HAP-1 (cell line): ENCODE results near the gene TMC2.

ENCODE experiments used
- DNase-seq, 2 experiments: peaks; one replicate each; pipeline ENCODE4 v3.0.0-alpha.2; 2016 to 2020; ENCODE audit warnings: low spot score in 2 of 2
- H3K27me3 ChIP-seq: fragments of 250-450 bp; sonication (Bioruptor Pico); 2 replicates; pipeline ENCODE4 v1.5.1; 2020; ENCODE audit warnings: low read depth, mild to moderate bottlenecking, moderate library complexity
- H3K36me3 ChIP-seq: fragments of 250-450 bp; sonication (Bioruptor Pico); replicated peaks from 2 replicates; pipeline ENCODE4 v1.5.1; 2020; ENCODE audit warnings: mild to moderate bottlenecking
- H3K4me1 ChIP-seq: fragments of 250-450 bp; sonication (Bioruptor Pico); 2 replicates; pipeline ENCODE4 v1.5.1; 2020; ENCODE audit warnings: mild to moderate bottlenecking
- H3K4me3 ChIP-seq: fragments of 250-450 bp; sonication (Bioruptor Pico); 2 replicates; pipeline ENCODE4 v1.5.1; 2020; ENCODE audit warnings: mild to moderate bottlenecking, moderate library complexity
- H3K9me3 ChIP-seq: fragments of 250-450 bp; sonication (Bioruptor Pico); 2 replicates; pipeline ENCODE4 v1.5.1; 2020; ENCODE audit warnings: mild to moderate bottlenecking, moderate library complexity
- in situ Hi-C: fragments of 300-500 bp; cut with MboI; formaldehyde crosslinking; loops from 3 replicates; pipeline ENCODE4 v1.14.3; 2020; ENCODE audit warnings: low sequenced_read_pairs, inconsistent platforms, mixed read lengths

Gene TMC2

GRCh38 chr20:2537101-2537500 is 728 bp downstream of the TMC2 start:
- H3K4me3 ChIP-seq, result no peak overlapping the region
- no peak for DNase-seq
- H3K9me3 ChIP-seq, result no peaks in the 10 kb centered on the region
- in situ Hi-C loops, result no loop called here
- no peaks in the 10 kb centered on the region for H3K36me3 ChIP-seq
- H3K27me3 ChIP-seq, result peaks cover 8% of the 10 kb centered on the region
- no peaks in the 10 kb centered on the region for H3K4me1 ChIP-seq

- H3K9me3 ChIP-seq, result no peaks in the 10 kb centered on the region
- in situ Hi-C loops, result no loop called here
- no peak overlapping the region for H3K4me3 ChIP-seq
- DNase-seq, result no peak
- H3K36me3 ChIP-seq, result no peaks in the 10 kb centered on the region
- no peaks in the 10 kb centered on the region for H3K4me1 ChIP-seq
- peaks cover 13% of the 10 kb centered on the region for H3K27me3 ChIP-seq
These were observed 2.0 kb downstream of the TMC2 start for GRCh38 chr20:2538356-2538755.

GRCh38 chr20:2538931-2539720 is 2.8 kb downstream of the TMC2 start:
- H3K4me3 ChIP-seq, result no peak overlapping the region
- DNase-seq, result peak; percentile 54 to 59
- no peaks in the 10 kb centered on the region for H3K36me3 ChIP-seq
- H3K4me1 ChIP-seq, result no peaks in the 10 kb centered on the region
- in situ Hi-C loops, result no loop called here
- no peaks in the 10 kb centered on the region for H3K9me3 ChIP-seq
- peaks cover 15% of the 10 kb centered on the region for H3K27me3 ChIP-seq

GRCh38 chr20:2541940-2542339 is 5.6 kb downstream of the TMC2 start:
- H3K27me3 ChIP-seq, result peaks cover 27% of the 10 kb centered on the region
- no peaks in the 10 kb centered on the region for H3K36me3 ChIP-seq
- H3K4me3 ChIP-seq, result no peak overlapping the region
- H3K4me1 ChIP-seq, result no peaks in the 10 kb centered on the region
- in situ Hi-C loops, result no loop called here
- DNase-seq, result no peak
- no peaks in the 10 kb centered on the region for H3K9me3 ChIP-seq

DNA sequence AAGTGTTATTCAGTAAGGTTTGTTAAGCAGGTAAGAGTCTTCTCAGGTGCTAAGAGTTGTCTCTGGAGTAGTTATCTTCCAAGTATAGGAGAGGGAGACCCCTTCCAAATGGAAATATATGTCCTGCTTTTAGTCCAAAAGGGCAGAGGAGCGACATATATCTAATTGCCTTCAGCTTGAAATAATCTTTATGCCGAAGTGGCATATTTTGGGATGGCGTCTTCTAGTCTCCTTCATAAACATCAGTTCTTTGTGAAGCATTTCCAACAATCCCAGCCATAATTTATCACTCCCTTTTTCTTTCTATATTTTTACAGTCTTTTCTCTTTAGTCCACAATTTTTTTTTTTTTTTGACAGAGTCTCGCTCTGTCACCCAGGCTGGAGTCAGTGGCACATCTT is 6.0 kb downstream of the TMC2 start:
- H3K27me3 ChIP-seq, result peaks cover 31% of the 10 kb centered on the region
- no peaks in the 10 kb centered on the region for H3K36me3 ChIP-seq
- H3K4me1 ChIP-seq, result no peaks in the 10 kb centered on the region
- no peak for DNase-seq
- in situ Hi-C loops, result no loop called here
- H3K9me3 ChIP-seq, result no peaks in the 10 kb centered on the region
- no peak overlapping the region for H3K4me3 ChIP-seq

GRCh38 chr20:2544211-2544610 is 7.8 kb downstream of the TMC2 start:
- Histone ChIP-seq H3K4me1 (no peaks in the 10 kb centered on the region), H3K27me3 (peaks cover 33% of the 10 kb centered on the region), H3K36me3 (no peaks in the 10 kb centered on the region), H3K9me3 (no peaks in the 10 kb centered on the region), H3K4me3 (no peak overlapping the region)
- no peak for DNase-seq
- in situ Hi-C loops, result no loop called here

GRCh38 chr20:2545594-2545993 is 9.2 kb downstream of the TMC2 start:
- in situ Hi-C loops, result no loop called here
- H3K36me3 ChIP-seq, result no peaks in the 10 kb centered on the region
- H3K9me3 ChIP-seq, result no peaks in the 10 kb centered on the region
- no peaks in the 10 kb centered on the region for H3K4me1 ChIP-seq
- no peak for DNase-seq
- peaks cover 41% of the 10 kb centered on the region for H3K27me3 ChIP-seq
- no peak overlapping the region for H3K4me3 ChIP-seq

- Histone ChIP-seq H3K27me3 (peaks cover 46% of the 10 kb centered on the region), H3K4me1 (no peaks in the 10 kb centered on the region), H3K4me3 (no peak overlapping the region), H3K9me3 (no peaks in the 10 kb centered on the region), H3K36me3 (no peaks in the 10 kb centered on the region)
- no peak for DNase-seq
- in situ Hi-C loops, result no loop called here
These were observed 21.7 kb downstream of the TMC2 start for GRCh38 chr20:2557873-2558580.

- DNase-seq, result no peak
- Histone ChIP-seq H3K36me3 (no peaks in the 10 kb centered on the region), H3K4me3 (no peak overlapping the region), H3K27me3 (peaks cover 46% of the 10 kb centered on the region), H3K4me1 (no peaks in the 10 kb centered on the region), H3K9me3 (no peaks in the 10 kb centered on the region)
- in situ Hi-C loops, result no loop called here
These were observed 22.4 kb downstream of the TMC2 start for GRCh38 chr20:2558581-2559278.

- Histone ChIP-seq H3K4me1 (no peaks in the 10 kb centered on the region), H3K9me3 (no peaks in the 10 kb centered on the region), H3K27me3 (peaks cover 46% of the 10 kb centered on the region), H3K36me3 (no peaks in the 10 kb centered on the region), H3K4me3 (no peak overlapping the region)
- no peak for DNase-seq
- in situ Hi-C loops, result no loop called here
These were observed 22.9 kb downstream of the TMC2 start for GRCh38 chr20:2559279-2559626.

DNA sequence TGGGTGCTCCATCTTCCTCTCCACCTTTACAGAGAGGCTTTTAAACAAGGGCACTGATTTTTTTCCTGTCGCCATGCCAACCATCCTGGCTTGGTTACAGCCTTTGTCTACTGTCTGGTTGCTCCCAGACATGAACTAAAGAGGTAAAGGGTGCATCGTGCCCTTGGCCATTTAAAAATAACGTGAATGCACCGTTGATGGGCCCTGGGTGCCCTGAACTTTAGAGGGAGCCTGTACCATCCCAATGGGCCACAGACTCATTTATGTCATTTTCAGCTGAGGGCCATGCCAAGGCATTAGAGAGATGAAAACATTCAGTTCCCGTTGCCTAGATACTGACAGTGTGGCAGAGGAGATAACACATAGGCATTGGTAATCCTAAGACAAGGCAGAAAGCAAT is 23.3 kb downstream of the TMC2 start:
- H3K4me1 ChIP-seq, result no peaks in the 10 kb centered on the region
- H3K27me3 ChIP-seq, result peaks cover 46% of the 10 kb centered on the region
- no peak overlapping the region for H3K4me3 ChIP-seq
- in situ Hi-C loops, result no loop called here
- H3K36me3 ChIP-seq, result no peaks in the 10 kb centered on the region
- DNase-seq, result no peak
- no peaks in the 10 kb centered on the region for H3K9me3 ChIP-seq

GRCh38 chr20:2563116-2563515 is 26.7 kb downstream of the TMC2 start:
- Histone ChIP-seq H3K27me3 (peaks cover 21% of the 10 kb centered on the region), H3K4me1 (no peaks in the 10 kb centered on the region), H3K9me3 (no peaks in the 10 kb centered on the region), H3K4me3 (no peak overlapping the region), H3K36me3 (no peaks in the 10 kb centered on the region)
- in situ Hi-C loops, result no loop called here
- DNase-seq, result no peak

- H3K36me3 ChIP-seq, result no peaks in the 10 kb centered on the region
- H3K4me1 ChIP-seq, result no peaks in the 10 kb centered on the region
- H3K9me3 ChIP-seq, result no peaks in the 10 kb centered on the region
- no peak for DNase-seq
- in situ Hi-C loops, result no loop called here
- H3K27me3 ChIP-seq, result peaks cover 13% of the 10 kb centered on the region
- no peak overlapping the region for H3K4me3 ChIP-seq
These were observed 28.0 kb downstream of the TMC2 start for GRCh38 chr20:2564406-2564805.

DNA sequence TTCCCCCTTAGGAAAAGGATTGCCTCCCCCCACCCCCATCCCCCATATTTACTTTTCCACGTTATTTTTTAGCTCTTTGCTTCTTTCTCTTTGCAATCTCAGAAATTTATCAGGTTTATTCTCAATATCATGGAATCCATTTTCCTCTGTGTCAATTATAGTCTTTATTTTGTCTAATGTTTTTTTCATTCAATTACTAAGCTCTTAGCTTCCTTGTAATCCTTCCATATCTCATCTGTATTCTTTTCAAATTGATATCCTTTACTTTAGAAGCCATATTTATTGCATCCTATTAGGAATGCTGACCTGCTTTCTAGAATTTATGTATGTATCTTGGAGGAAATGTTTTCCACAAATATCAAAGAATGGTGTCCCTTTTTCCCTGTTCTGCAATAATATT is 39.3 kb downstream of the TMC2 start:
- in situ Hi-C loops, result no loop called here
- Histone ChIP-seq H3K36me3 (no peaks in the 10 kb centered on the region), H3K9me3 (no peaks in the 10 kb centered on the region), H3K27me3 (peaks cover 2% of the 10 kb centered on the region), H3K4me1 (no peaks in the 10 kb centered on the region), H3K4me3 (no peak overlapping the region)
- no peak for DNase-seq
